Ovary (tissue), 9 donors: ENCODE results near the gene TRDMT1. TPM values are rescaled to one million over a fixed set of nuclear protein-coding genes. Genes with fewer than 3 reads are reported as not detected.

ENCODE experiments used
- DNase-seq, 5 donors: peaks; one replicate each; pipeline ENCODE4 v3.0.0-alpha.2; 2019 to 2020
- H3K27ac ChIP-seq, 2 donors: fragments of 200-600 bp; one replicate each; pipeline versions ENCODE4 v1.5.1 to v1.8.0; 2019 to 2022
- H3K27me3 ChIP-seq: fragments of 200-600 bp; one replicate; pipeline ENCODE4 v1.8.0; 2022
- H3K36me3 ChIP-seq: fragments of 200-600 bp; sonication (generic); one replicate; pipeline ENCODE4 v1.5.1; 2019
- H3K4me1 ChIP-seq: one replicate; pipeline ENCODE4 v1.8.1; 2013; ENCODE audit warnings: mild to moderate bottlenecking, moderate library complexity; ENCODE audit not compliant: insufficient read depth
- H3K4me3 ChIP-seq: fragments of 200-600 bp; sonication (generic); one replicate; pipeline ENCODE4 v1.5.1; 2017
- H3K9me3 ChIP-seq, 2 donors: fragments of 200-600 bp in 1 of 2; sonication (generic) in 1 of 2; one replicate each; pipeline versions ENCODE4 v1.5.1 to v1.8.1; 2013 to 2019; ENCODE audit warnings: mild to moderate bottlenecking in 1 of 2, moderate library complexity in 1 of 2
- CTCF ChIP-seq, 3 donors: fragments of 450-650 bp in 2 of 3; fragments of 200-600 bp in 1 of 3; IDR thresholded peaks; one replicate each; pipeline versions ENCODE4 v1.5.1 to v1.8.0; 2016 to 2022; ENCODE audit warnings: antibody characterized with exemption in 3 of 3, mild to moderate bottlenecking in 1 of 3
- EP300 ChIP-seq: sonication (generic); formaldehyde crosslinking; IDR thresholded peaks from one replicate; pipeline ENCODE4 v1.6.1; 2017; ENCODE audit warnings: antibody characterized with exemption
- POLR2A ChIP-seq: fragments of 450-650 bp; IDR thresholded peaks from one replicate; pipeline ENCODE4 v1.6.1; 2017; ENCODE audit warnings: antibody characterized with exemption, mild to moderate bottlenecking, moderate library complexity
- WGBS, 3 donors: extraction: QIAGEN DNeasy Blood & Tissue Kit in 1 of 3; methylation state at CpG; one replicate each; pipeline versions ENCODE4 v1.1.5 to v1.1.7; 2013 to 2017; 5-methylcytosine and 5-hydroxymethylcytosine counted together
- intact Hi-C, 4 donors: fragments of 100-400 bp; cut with DNase I; formaldehyde crosslinking; loops; one replicate each; pipeline versions ENCODE4 v1.11.0 to v1.15.1; 2022 to 2023
- polyA plus RNA-seq, 2 donors: library from polyadenylated mRNA; stranded (reverse); fragments of 200-250 nt in 1 of 2; fragments of 350-450 nt in 1 of 2; fragmentation: Illumina TruSeq in 1 of 2; extraction: RNeasy Lipid Tissue Mini Kit (QIAGEN cat#74804) in 1 of 2; gene quantifications; one replicate each; pipeline ENCODE4 v1.2.3, GENCODE V29; 2013 to 2014
- total RNA-seq, 7 donors: library from RNA; depleted of rRNA in 2 of 7; stranded (reverse); fragments of >200 nt in 2 of 7; fragmentation: NEBNext Ultra II Directional in 3 of 7; extraction: Animal tissue kit (Norgen Biotek cat#: 25700) in 3 of 7; gene quantifications; one replicate each; pipeline versions ENCODE4 v1.1.0 to v1.2.4, GENCODE V29; 2016 to 2023
- donor health status: DM: no; HTN: no; CAD: no; lungs with moderate emphysema.
- donor health status: DM: no; HTN: no; CAD: no.
- donor health status: Bipolar disorder and iron deficiency.
- donor health status: DM: yes; HTN: yes; CAD: no.
- donor health status: DM: no; HTN: no; CAD: no.
- donor health status: DM: yes; HTN: yes; CAD: no.

Gene TRDMT1
- total and polyA plus RNA-seq, 9 donors = 3.2 to 24.3 (median 15.9) TPM

- Histone ChIP-seq H3K4me1 (peaks cover 7% of the 10 kb centered on the region), H3K27me3 (no peaks in the 10 kb centered on the region), H3K4me3 (no peak overlapping the region), H3K9me3 (no peaks in the 10 kb centered on the region), H3K27ac (peak overlapping the region in 1 of 2 donors; percentile 99), H3K36me3 (no peaks in the 10 kb centered on the region)
- TF ChIP-seq CTCF (IDR thresholded peaks at IDR 0.05) (no peak), POLR2A (no peak), EP300 (no peak)
- intact Hi-C loops = loop anchor here in 2 of 4 donors (5.0 to 10.0 kb wide), 3 partner anchors 125 to 230 kb away; no protein-coding TSS in a partner anchor
- peak in 2 of 5 donors; percentile 49 to 53 for DNase-seq
- WGBS, 3 donors = 68 to 84% (median 72%) methylated on average over 8 of the region's 8 CpGs
Measured at GRCh38 chr10:17226891-17227303, 25.4 kb upstream of the TRDMT1 start.

- Histone ChIP-seq H3K4me1 (peaks cover 7% of the 10 kb centered on the region), H3K36me3 (no peaks in the 10 kb centered on the region), H3K4me3 (no peak overlapping the region), H3K27ac (no peak overlapping the region), H3K9me3 (no peaks in the 10 kb centered on the region), H3K27me3 (no peaks in the 10 kb centered on the region)
- WGBS, 3 donors = 82 to 88% (median 83%) methylated on average over 4 of the region's 4 CpGs
- no peak for DNase-seq
- intact Hi-C loops = loop anchor here in 2 of 4 donors (5.0 to 10.0 kb wide), 3 partner anchors 124 to 229 kb away; no protein-coding TSS in a partner anchor
- TF ChIP-seq POLR2A = no peak
- no peak for TF ChIP-seq CTCF (IDR thresholded peaks at IDR 0.05)
- no peak for TF ChIP-seq EP300
Measured at GRCh38 chr10:17225808-17226207, 24.3 kb upstream of the TRDMT1 start.

- peaks cover 7% of the 10 kb centered on the region for H3K4me1 ChIP-seq
- H3K27ac ChIP-seq = no peak overlapping the region
- DNase-seq = no peak
- no peaks in the 10 kb centered on the region for H3K9me3 ChIP-seq
- H3K27me3 ChIP-seq = no peaks in the 10 kb centered on the region
- no peak for TF ChIP-seq EP300
- no peak for TF ChIP-seq POLR2A
- TF ChIP-seq CTCF (IDR thresholded peaks at IDR 0.05) = no peak
- H3K36me3 ChIP-seq = no peaks in the 10 kb centered on the region
- H3K4me3 ChIP-seq = no peak overlapping the region
- intact Hi-C loops = loop anchor here in 1 of 4 donors (10.0 kb wide), 1 partner anchor 218 kb away; no protein-coding TSS in a partner anchor
- WGBS, 3 donors = 72 to 81% (median 74%) methylated on average over 4 of the region's 4 CpGs
Measured at GRCh38 chr10:17222329-17222728, 20.9 kb upstream of the TRDMT1 start.

GRCh38 chr10:17220652-17221100 lies 19.2 kb upstream of the TRDMT1 start:
- Histone ChIP-seq H3K36me3 (no peaks in the 10 kb centered on the region), H3K27ac (no peak overlapping the region), H3K4me3 (no peak overlapping the region), H3K9me3 (no peaks in the 10 kb centered on the region), H3K4me1 (peaks cover 5% of the 10 kb centered on the region), H3K27me3 (no peaks in the 10 kb centered on the region)
- DNase-seq = no peak
- intact Hi-C loops = loop anchor here in 1 of 4 donors (10.0 kb wide), 1 partner anchor 216 kb away; no protein-coding TSS in a partner anchor
- TF ChIP-seq CTCF (IDR thresholded peaks at IDR 0.05) (no peak), EP300 (no peak), POLR2A (no peak)
- 74 to 87% (median 81%) methylated on average over 1 of the region's 1 CpG for WGBS, 3 donors
